Peyer's patch (tissue), 4 donors: ENCODE results near the gene CDH23.

Source experiments
- POLR2A ChIP-seq, 2 donors: fragments of 450-650 bp; IDR thresholded peaks; one replicate each; pipeline ENCODE4 v1.5.1; 2017; ENCODE audit warnings: antibody characterized with exemption in 2 of 2, mild to moderate bottlenecking in 2 of 2, moderate library complexity in 2 of 2
- TF ChIP-seq, protein P1 (sequence below), 6 experiments: fragments of 450-650 bp in 4 of 6; fragments of 200-600 bp in 2 of 6; sonication (generic) in 1 of 6; IDR thresholded peaks; one replicate each; pipeline ENCODE4 v1.5.1; 2017 to 2019; ENCODE audit warnings: antibody characterized with exemption in 6 of 6, mild to moderate bottlenecking in 3 of 6, moderate library complexity in 1 of 6

DNA sequence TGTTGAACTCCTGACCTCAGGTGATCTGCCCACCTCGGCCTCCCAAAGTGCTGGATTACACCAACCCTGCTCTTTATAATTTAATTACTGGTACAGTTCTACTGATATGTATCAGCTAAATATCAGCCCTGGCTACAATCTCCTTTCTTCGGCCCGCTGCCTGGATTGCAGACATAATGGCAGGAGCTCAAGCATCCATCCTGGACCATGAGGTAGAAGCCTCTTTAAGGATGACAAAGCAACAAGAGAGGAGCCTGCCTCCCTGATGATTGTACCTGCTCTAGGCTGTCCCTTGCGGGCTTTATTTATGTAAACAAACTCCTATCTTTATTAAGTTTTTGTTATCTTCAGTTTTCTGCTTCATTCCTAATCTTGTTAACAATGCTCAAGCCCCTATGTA, 459.9 kb downstream of the CDH23 start:
- TF ChIP-seq, protein P1, sequence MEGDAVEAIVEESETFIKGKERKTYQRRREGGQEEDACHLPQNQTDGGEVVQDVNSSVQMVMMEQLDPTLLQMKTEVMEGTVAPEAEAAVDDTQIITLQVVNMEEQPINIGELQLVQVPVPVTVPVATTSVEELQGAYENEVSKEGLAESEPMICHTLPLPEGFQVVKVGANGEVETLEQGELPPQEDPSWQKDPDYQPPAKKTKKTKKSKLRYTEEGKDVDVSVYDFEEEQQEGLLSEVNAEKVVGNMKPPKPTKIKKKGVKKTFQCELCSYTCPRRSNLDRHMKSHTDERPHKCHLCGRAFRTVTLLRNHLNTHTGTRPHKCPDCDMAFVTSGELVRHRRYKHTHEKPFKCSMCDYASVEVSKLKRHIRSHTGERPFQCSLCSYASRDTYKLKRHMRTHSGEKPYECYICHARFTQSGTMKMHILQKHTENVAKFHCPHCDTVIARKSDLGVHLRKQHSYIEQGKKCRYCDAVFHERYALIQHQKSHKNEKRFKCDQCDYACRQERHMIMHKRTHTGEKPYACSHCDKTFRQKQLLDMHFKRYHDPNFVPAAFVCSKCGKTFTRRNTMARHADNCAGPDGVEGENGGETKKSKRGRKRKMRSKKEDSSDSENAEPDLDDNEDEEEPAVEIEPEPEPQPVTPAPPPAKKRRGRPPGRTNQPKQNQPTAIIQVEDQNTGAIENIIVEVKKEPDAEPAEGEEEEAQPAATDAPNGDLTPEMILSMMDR (IDR thresholded peaks at IDR 0.05), result no peak
- no peak for TF ChIP-seq POLR2A (IDR thresholded peaks at IDR 0.05)
